ENCODE results near the gene NANP.
A peak's percentile ranks its signal among the peaks of the same experiment; 100 is the strongest.

NANP gene

DNA sequence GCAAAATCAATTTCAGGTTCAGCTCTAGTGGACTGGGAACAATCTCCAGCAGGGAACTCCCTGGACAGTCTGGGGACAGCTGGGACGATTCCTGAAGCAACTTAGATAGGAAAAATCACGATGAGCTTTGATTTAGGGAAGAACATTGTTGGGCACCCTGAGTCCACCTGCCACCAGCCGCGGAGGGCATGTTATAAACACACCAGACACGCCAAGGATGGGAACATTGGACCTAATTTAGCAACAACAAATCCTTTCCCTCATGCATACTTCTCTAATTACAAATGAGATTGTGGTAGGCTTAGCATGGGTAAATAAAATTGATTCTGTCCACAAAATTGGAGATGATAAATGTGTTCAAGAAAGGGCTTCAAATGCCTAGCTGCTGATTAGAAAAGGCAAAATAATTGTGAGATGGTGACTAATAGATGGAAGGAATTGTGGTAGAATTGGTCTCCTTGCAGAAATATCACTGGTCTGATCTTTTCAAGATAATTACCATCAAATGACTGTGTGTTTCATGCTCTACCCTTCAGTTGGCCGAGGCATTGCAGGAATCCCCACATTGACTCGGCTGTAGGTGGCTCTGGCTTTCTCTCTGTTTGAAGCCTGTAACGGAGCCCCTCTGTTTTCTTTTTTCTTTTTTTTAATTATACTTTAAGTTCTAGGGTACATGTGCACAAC, 6.1 kb upstream of the NANP start:
- Histone ChIP-seq H3K9me3 (ENCODE audit: severe bottlenecking) (no peaks in the 10 kb centered on the region), H3K4me3 (ENCODE audit: low read depth, low read length) (no peak overlapping the region), H3K36me3 (no peaks in the 10 kb centered on the region; the same call in 1 of the 2 replicates), H3K27me3 (ENCODE audit: insufficient read depth, low read depth, severe bottlenecking) (no peaks in the 10 kb centered on the region), H3K27ac (no peak overlapping the region)
- TF ChIP-seq, protein P1, sequence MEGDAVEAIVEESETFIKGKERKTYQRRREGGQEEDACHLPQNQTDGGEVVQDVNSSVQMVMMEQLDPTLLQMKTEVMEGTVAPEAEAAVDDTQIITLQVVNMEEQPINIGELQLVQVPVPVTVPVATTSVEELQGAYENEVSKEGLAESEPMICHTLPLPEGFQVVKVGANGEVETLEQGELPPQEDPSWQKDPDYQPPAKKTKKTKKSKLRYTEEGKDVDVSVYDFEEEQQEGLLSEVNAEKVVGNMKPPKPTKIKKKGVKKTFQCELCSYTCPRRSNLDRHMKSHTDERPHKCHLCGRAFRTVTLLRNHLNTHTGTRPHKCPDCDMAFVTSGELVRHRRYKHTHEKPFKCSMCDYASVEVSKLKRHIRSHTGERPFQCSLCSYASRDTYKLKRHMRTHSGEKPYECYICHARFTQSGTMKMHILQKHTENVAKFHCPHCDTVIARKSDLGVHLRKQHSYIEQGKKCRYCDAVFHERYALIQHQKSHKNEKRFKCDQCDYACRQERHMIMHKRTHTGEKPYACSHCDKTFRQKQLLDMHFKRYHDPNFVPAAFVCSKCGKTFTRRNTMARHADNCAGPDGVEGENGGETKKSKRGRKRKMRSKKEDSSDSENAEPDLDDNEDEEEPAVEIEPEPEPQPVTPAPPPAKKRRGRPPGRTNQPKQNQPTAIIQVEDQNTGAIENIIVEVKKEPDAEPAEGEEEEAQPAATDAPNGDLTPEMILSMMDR (IDR thresholded peaks at IDR 0.05; ENCODE audit: low read depth, low read length) = no peak
- no peak for DNase-seq

DNA sequence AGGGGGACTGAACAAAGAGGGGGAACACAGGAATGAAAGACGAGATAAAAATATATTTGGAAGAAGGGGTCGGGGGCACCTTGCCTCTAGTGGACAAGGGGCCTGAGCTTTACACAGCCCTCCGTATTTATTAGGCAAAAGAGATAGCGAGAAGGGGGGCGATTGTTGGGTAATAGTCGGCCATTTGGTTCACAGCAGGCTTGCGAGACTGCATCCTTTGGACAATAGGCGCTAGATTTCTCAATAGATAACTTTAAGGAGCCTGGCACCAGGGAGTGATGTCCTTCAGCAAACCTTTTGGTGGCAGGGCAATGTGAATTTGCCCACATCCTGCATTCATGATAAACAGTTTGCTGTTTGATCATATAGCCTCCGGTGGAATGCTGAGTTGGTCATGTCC, 3.0 kb upstream of the NANP start:
- H3K36me3 ChIP-seq = no peaks in the 10 kb centered on the region; the same call in 1 of the 2 replicates
- DNase-seq = no peak
- no peak overlapping the region for H3K27ac ChIP-seq
- H3K9me3 ChIP-seq (ENCODE audit: severe bottlenecking) = no peaks in the 10 kb centered on the region
- no peak overlapping the region for H3K4me3 ChIP-seq (ENCODE audit: low read depth, low read length)
- no peaks in the 10 kb centered on the region for H3K27me3 ChIP-seq (ENCODE audit: insufficient read depth, low read depth, severe bottlenecking)
- TF ChIP-seq, protein P1 (IDR thresholded peaks at IDR 0.05; ENCODE audit: low read depth, low read length) = no peak

DNA sequence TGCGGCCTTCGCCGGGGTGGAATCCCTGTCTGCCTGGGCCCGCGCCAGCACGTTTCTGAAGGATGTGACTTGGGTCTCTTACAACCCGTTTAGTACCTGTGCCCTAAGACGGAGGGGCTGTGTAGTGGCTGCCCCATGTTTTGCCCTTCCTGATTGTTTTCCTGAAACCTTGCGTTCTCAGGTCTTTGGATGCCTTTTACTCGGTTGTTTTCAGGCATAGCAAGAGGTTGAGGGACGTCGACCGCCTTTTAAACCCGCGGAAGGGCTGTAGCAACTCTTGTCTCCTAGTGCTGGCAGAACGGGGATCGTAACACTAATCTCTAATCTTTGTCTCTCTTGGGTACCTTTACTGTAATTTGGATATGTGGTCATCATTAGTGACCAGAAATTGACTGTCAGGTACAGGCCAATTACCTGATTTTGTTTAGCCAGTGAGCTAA, 706 bp upstream of the NANP start:
- peak overlapping the region; percentile 99 for H3K27ac ChIP-seq
- peak overlapping the region; percentile 85 for H3K4me3 ChIP-seq (ENCODE audit: low read depth, low read length)
- TF ChIP-seq, protein P1 (IDR thresholded peaks at IDR 0.05; ENCODE audit: low read depth, low read length) = no peak
- no peak for DNase-seq
- H3K36me3 ChIP-seq = peaks cover 3% of the 10 kb centered on the region
- H3K9me3 ChIP-seq (ENCODE audit: severe bottlenecking) = no peaks in the 10 kb centered on the region
- H3K27me3 ChIP-seq (ENCODE audit: insufficient read depth, low read depth, severe bottlenecking) = no peaks in the 10 kb centered on the region

DNA sequence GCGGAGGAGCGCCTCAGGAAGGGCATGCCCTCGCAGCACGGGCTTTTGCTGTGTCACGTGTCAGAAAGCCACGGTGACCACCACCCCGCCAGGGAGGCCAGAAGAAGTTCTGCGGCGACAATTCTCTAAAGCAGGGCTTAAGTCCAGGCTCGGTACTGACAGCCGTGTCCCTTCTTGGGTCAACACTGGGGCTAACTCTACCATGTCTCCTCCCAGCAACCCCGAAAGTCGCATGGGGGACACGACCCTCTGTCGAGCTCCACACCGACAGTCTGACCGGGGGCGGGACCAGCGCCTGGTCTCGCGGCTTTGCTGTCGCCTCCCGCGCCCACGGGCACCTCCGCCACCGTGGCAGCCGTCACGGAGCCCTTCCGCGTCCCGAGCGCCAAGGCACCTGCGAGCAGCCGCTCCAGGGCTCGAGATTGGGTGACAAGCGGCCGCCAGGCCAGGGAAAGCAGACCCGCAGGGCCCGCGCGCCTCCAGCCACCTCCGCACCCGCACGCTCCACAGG, 534 bp downstream of the NANP start:
- peaks cover 3% of the 10 kb centered on the region for H3K36me3 ChIP-seq
- H3K9me3 ChIP-seq (ENCODE audit: severe bottlenecking) = no peaks in the 10 kb centered on the region
- no peaks in the 10 kb centered on the region for H3K27me3 ChIP-seq (ENCODE audit: insufficient read depth, low read depth, severe bottlenecking)
- H3K4me3 ChIP-seq (ENCODE audit: low read depth, low read length) = peak overlapping the region; percentile 85
- H3K27ac ChIP-seq = peak overlapping the region; percentile 99
- TF ChIP-seq, protein P1 (IDR thresholded peaks at IDR 0.05; ENCODE audit: low read depth, low read length) = no peak
- DNase-seq = peak; percentile 51

DNA sequence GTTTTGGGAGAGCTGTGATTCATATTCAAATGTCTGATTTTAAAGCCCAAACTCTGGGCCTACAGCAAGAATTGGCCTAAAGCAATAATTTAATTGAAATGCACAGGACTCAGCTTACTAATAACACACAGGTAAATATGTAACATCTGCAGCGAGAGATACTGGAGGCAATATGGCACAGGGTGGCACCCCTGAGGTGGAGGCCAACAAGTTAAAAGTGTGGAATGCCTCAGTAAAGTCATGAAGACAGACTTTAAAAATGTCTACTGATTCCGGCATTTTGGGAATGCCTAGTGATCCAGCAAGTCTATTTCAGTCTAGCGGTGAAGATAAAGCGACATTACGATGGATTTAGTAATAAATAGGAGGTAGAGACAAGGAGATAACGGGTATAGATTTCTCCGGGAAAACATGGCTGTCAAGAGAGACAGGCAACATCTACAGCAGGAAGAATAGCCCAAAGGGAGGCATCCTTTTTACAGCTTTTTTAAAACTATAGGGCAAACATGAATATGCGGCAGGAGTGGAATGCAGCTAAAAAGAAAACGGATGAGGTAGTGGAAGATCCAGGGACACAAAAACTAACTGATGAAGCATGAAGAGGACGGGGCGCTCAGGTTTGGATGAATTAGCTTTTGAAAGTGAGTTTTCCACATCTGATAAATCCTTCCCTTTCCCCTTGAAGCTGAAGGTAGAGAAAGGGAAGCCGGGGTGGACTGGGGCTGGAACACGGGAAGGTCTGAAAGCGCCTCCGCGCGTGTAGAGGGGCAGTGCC, 1.2 kb downstream of the NANP start:
- no peaks in the 10 kb centered on the region for H3K27me3 ChIP-seq (ENCODE audit: insufficient read depth, low read depth, severe bottlenecking)
- peak overlapping the region; percentile 99 for H3K27ac ChIP-seq
- no peaks in the 10 kb centered on the region for H3K9me3 ChIP-seq (ENCODE audit: severe bottlenecking)
- TF ChIP-seq, protein P1 (IDR thresholded peaks at IDR 0.05; ENCODE audit: low read depth, low read length) = no peak
- no peak for DNase-seq
- H3K4me3 ChIP-seq (ENCODE audit: low read depth, low read length) = peak overlapping the region; percentile 85
- peaks cover 3% of the 10 kb centered on the region for H3K36me3 ChIP-seq
